SW480 (cell line): ENCODE data around the gene MPRIP.
"Not testable (repeated sequence)": the region's sequence is repeated elsewhere in the genome, so short reads cannot be mapped to it uniquely, and the experiment has no call there.

Experiments
- DNase-seq: peaks from one replicate; pipeline ENCODE4 v3.0.0-alpha.2; 2016; ENCODE audit warnings: low spot score

MPRIP gene

GRCh38 chr17:17186551-17187505 is 144.6 kb downstream of the MPRIP start:
- DNase-seq, result no peak

- no peak for DNase-seq
Observed at GRCh38 chr17:17188586-17188985, 146.3 kb downstream of the MPRIP start.

- no peak for DNase-seq
Observed at GRCh38 chr17:17189559-17189958, 147.3 kb downstream of the MPRIP start.

GRCh38 chr17:17190188-17190587 is 147.9 kb downstream of the MPRIP start:
- no peak for DNase-seq

DNA sequence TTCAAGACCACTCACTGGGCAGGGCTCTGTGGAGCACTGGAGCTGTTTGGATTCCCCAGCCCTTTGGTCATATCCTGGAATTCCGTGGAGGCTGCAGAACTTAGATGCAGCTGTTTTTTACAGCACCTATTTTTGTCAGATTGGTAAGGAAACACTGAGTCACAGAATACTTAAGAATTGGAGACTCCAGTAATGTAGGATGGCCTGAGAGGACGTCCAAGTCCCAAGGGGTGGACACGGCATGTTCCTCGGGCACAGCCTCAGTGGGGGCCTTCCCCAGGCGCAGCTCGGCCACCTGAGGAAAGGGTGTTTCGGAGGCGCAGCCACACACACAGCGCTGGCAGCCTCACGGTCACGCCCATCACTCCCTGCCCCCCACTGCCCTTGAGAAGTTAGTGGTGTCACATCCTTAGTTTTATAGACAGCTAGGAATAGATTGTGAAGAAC is 149.1 kb downstream of the MPRIP start:
- DNase-seq, result no peak

DNA sequence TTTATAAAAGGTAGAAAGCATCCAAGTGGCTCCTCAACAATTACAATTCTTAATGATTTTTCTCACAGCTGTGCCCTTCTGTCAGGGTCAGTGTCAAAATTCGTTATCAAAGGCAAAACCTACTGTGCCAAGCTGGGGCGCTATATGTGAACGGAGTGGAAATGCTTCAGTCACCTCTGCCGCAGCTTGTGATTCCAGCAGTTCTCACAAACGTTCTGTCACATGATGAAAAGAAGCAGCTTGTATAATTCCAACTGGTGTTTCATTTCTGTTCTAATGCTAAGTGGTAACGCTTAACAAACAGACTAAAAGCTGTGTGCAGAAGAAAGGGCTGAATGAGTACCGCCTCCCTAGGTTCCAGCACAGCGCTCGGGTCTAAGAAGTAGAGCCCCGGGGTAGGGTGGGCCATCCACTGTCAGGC is 149.7 kb downstream of the MPRIP start:
- DNase-seq, result no peak

DNA sequence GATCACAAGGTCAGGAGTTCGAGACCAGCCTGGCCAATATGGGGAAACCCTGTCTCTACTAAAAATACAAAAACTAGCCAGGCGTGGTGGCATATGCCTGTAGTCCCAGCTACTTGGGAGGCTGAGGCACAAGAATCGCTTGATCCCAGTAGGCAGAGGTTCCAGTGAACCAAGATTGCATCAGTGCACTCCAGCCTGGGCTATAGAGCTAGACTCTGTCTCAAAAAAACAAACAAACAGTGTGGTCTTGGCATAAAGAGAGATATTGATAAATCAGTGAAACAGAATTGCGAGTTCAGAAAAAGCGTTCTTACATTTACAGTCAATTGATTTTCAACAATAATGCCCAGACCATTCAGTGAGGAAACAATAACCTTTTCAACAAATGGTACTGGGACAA is 153.2 kb downstream of the MPRIP start:
- not testable (repeated sequence) for DNase-seq

DNA sequence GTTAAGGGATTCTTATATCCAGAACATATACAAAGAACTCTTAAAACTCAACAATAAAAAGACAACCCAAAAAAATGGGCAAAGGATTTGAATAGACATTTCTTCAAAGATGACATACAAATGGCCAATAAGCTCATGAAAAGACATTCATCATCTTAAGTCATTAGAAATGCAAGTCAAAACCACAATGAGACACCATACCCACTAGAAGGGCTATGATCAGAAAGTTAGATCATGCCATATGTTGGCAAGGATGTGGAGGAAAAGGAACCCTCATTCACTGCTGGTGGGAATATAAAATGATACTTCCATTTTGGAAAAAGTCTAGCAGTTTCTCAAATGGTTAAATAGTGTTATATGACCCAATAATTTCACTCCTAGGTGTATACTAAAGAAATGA is 154.5 kb downstream of the MPRIP start:
- no peak for DNase-seq

- no peak for DNase-seq
Observed at GRCh38 chr17:17198281-17198680, 156.0 kb downstream of the MPRIP start.

DNA sequence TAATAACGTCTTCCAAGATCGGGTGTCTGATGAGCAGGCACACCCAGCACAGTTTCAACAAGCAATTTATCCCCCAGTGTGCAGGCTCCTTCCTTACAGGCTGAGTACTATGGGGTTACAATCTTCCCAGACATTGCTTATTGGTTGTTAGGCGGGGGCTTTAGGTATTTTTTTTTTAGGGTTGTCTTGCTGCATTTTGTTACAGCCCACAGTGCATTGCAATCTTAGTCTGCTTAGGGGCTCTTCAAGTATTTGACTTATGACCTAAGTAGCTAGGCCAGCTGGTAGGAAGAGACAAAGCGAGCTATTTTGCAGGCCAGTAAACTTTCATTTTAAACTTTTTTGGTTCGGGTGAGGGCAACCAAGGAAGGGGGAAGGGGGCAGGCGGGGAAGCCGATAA is 158.1 kb downstream of the MPRIP start:
- DNase-seq, result no peak

- DNase-seq, result no peak
Observed at GRCh38 chr17:17200831-17201230, 158.6 kb downstream of the MPRIP start.

DNA sequence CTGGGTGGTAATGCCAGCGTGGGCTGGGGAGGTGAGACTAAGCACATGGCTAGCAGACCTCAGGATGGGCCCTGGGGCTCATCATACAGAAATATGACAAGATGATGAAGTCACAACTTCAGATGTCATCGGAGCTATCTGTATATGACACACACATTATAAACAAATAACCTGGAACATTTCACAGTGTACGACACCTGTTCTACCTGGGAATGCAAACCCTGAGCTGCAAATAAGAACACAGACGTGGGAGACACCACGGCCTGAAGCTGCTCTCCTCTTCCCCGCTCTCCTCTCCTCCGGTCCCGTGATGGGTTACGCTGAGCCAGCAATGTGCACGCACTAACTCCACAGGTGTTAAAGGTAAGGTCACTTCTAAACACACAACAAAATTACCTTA is 159.0 kb downstream of the MPRIP start:
- no peak for DNase-seq

- DNase-seq, result no peak
Observed at GRCh38 chr17:17201907-17202306, 159.7 kb downstream of the MPRIP start.

DNA sequence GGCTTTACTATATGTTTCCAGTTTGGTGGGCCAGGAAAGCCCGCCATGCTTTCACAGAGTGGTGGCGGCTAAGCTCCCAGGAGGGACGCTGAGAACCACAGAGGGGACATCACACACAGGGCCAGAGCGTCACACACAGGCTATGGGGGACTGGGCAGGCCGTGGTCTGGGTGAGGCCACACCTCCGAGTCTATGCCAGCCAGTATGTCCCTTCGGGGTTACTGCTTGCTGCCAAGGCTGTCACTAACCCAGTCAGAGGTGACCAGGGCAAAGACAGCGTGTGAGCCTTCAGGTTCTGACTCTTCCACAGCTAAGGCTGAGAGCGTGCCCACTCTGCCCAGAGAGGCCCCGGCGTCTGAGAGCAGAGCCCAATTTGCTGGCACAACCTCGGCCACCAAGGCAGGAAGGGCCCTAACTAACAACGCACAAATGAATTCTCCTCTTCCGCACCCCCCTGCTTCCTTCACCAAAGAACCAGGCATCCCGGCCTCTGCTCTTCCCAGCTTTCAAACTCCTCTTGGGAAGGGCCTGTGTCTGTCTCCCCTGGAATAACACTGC is 161.0 kb downstream of the MPRIP start:
- DNase-seq, result no peak

GRCh38 chr17:17204041-17204591 is 161.9 kb downstream of the MPRIP start:
- no peak for DNase-seq

DNA sequence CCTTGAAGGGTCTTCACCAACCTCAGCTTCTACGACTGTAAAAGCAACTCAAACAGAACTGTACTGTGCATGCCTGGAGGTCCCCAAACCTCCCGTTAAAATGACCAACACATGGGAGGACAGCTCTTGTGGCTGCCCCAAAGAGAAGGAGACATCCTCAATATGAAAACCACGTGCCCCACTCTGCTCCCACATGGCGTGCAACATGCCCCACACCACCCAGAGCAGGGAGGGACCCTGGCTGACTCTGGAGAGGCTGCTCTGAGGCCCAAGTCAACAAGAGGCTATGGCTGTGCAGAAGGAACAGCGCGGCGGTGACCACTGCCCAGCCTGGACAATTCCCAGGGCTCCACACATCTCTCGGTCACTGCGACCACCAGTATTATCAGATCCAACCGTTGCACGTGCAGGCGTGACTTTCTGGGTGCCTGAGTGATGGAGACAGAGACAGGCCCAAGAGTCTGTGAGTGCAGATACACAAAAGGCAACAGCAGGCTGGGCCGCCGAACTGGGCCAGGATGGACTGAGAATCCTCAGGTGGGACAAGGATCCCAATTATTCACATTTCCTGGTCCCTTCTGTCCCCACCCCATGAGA is 162.5 kb downstream of the MPRIP start:
- DNase-seq, result no peak

- peak; percentile 69 for DNase-seq
Observed at GRCh38 chr17:17205368-17206123, 163.3 kb downstream of the MPRIP start.

DNA sequence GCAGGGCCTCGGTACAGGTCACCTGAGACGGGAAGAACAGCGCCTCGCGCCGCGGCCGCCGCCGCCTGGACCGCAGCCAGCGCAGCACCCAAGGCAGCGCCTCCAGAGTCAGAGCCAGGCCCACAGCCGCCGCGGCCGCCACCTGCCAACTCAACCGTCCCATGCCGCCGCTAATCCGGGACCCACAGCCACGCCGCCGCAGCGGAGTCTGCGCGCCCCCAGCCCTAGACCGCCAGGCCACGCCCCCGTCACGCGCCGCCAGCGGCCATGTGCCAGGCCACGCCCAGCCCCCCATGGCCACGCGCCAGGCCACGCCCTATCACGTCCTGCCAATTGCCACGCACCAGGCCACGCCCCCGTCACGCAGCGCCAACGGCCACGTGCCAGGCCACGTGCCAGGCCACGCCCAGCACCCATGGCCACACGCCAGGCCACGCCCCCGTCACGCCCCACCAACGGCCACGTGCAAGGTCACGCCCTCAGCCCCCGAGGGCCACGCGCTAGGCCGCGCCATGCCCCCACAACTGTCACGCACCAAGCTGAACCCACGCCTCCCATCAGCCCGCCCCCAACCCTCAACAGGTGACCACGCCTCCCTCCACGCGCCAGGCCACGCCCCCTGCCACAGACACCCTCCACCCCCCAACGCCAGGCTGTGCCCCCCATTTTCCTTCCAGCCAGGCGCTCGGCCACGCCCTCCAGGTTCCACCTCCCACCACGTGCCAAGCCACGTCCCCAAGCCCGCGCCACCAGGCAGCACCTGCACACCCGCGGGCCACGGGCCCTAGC is 164.1 kb downstream of the MPRIP start, which contains the start of gene PLD6:
PLD6 (minus strand) TSS at position 210 of the 789 bp plus-strand sequence; CDS start at position 163, 47 bp downstream.
- peak; percentile 89 for DNase-seq

- DNase-seq, result no peak
Observed at GRCh38 chr17:17206913-17207335, 164.7 kb downstream of the MPRIP start.

DNA sequence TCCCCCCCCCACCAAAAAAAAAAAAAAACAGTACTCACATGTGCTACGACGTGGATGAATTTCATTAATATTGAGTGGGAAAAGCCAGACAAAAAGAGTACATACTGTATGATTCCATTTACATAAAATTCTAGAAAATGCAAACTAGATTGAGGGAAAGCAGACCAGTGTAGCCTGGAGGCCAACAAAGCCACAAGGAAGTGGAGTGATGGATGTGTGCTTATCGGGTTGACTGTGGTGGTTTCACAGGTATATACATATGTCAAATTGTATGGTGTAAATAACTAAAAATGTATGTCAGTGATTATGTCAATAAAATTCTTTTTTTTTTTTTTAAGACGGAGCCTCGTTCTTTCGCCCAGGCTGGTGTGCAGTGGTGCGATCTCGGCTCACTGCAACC is 165.7 kb downstream of the MPRIP start:
- no peak for DNase-seq

- no peak for DNase-seq
Observed at GRCh38 chr17:17213775-17214174, 171.5 kb downstream of the MPRIP start.
